Fibroblast of mammary gland (primary cell): ENCODE results near the gene MECP2.

Source experiments
- DNase-seq: peaks from one replicate; pipeline ENCODE4 v3.0.0-alpha.2; 2010; ENCODE audit warnings: low read depth
- H3K4me3 ChIP-seq: 2 replicates; pipeline ENCODE4 v1.5.1; 2011; ENCODE audit warnings: low read depth, mild to moderate bottlenecking, low read length, moderate library complexity; ENCODE audit not compliant: control insufficient read depth
- CTCF ChIP-seq: conservative IDR thresholded peaks from 2 replicates; pipeline ENCODE4 v1.5.1; 2011; ENCODE audit warnings: low read depth, low read length, inconsistent platforms; ENCODE audit not compliant: control insufficient read depth, insufficient read depth

MECP2 gene

GRCh38 chrX:154048398-154048797 is 49.1 kb downstream of the MECP2 start:
- DNase-seq, result no peak
- H3K4me3 ChIP-seq, result no peak overlapping the region
- TF ChIP-seq CTCF, result no peak

- DNase-seq, result no peak
- no peak overlapping the region for H3K4me3 ChIP-seq
- no peak for TF ChIP-seq CTCF
These were observed 50.4 kb downstream of the MECP2 start for GRCh38 chrX:154046940-154047610.

GRCh38 chrX:154046031-154046781 is 51.3 kb downstream of the MECP2 start:
- H3K4me3 ChIP-seq, result no peak overlapping the region
- TF ChIP-seq CTCF, result peak; percentile 9
- peak; percentile 69 for DNase-seq

GRCh38 chrX:154044091-154044490 is 53.4 kb downstream of the MECP2 start:
- DNase-seq, result no peak
- no peak overlapping the region for H3K4me3 ChIP-seq
- TF ChIP-seq CTCF, result no peak

- TF ChIP-seq CTCF, result no peak
- peak; percentile 77 for DNase-seq
- no peak overlapping the region for H3K4me3 ChIP-seq
These were observed 54.3 kb downstream of the MECP2 start for GRCh38 chrX:154043003-154043763.

GRCh38 chrX:154040863-154041262 is 56.7 kb downstream of the MECP2 start:
- no peak for DNase-seq
- H3K4me3 ChIP-seq, result no peak overlapping the region
- TF ChIP-seq CTCF, result no peak
